ENCODE measurements around the gene IDUA.

DNA sequence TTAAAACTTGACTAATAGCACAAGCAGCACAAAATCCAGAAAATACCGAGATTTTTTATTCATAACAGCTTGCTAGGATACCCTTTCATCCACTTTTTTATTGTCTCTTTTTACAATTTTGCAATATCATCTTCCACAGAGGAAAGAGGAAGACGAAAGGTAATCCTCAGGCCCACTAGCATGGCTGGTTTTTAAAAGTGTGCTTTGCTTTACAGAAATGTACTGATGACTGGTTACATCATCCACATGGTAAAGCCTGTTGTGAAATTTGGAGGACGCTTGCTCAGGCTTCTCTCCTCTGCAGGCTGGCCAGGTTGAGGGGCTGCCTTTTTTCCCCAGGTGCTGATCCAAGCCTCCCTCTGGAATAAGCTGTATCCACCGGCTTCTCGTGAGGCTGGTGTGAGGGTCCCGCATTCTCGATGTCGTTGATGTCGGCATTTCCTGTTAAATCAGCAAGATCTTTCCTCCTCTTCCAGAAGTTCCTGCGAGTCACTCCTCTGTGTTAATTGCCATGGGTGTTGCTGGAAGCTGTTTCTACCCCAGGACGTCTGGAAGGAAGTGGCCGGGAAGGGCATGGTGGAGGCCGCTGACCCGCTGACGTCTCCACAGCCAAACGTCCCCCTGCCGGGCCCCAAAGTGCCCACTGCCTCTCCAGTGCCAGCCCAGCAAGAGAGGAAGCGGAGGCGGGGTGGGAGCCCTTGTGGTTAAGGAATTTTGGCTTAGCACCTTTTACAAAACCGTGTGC lies 7.7 kb upstream of the IDUA start:
- TF ChIP-seq POLR2AphosphoS5 (IDR thresholded peaks at IDR 0.05) (no peak), EP300 (IDR thresholded peaks at IDR 0.05) (no peak)
